GM21390 (cell line): ENCODE data around the gene ARFGEF2.
"Not testable (repeated sequence)": the region's sequence is repeated elsewhere in the genome, so short reads cannot be mapped to it uniquely, and the experiment has no call there.

Experiments used
- ATAC-seq: cut with Tn5 transposase; IDR thresholded peaks from one replicate; pipeline ENCODE4 v1.9.1; 2021; ENCODE audit not compliant: unreplicated experiment

The ARFGEF2 gene

GRCh38 chr20:48921168-48921882, at the start of gene ARFGEF2:
ARFGEF2 (plus strand) TSS chr20:48921711; CDS start chr20:48921890, 179 bp downstream.
- peak; percentile 66 for ATAC-seq

GRCh38 chr20:48875233-48875913, 46.1 kb upstream of the ARFGEF2 start:
- ATAC-seq = no peak

GRCh38 chr20:48875914-48876240, 45.6 kb upstream of the ARFGEF2 start:
- ATAC-seq = no peak

- no peak for ATAC-seq
Observed at GRCh38 chr20:48877304-48877703, 44.2 kb upstream of the ARFGEF2 start.

- ATAC-seq = no peak
Observed at GRCh38 chr20:48878534-48879248, 42.8 kb upstream of the ARFGEF2 start.

- ATAC-seq = no peak
Observed at GRCh38 chr20:48879612-48880245, 41.8 kb upstream of the ARFGEF2 start.

GRCh38 chr20:48880331-48880730, 41.2 kb upstream of the ARFGEF2 start:
- no peak for ATAC-seq

GRCh38 chr20:48880981-48881657, 40.4 kb upstream of the ARFGEF2 start:
- no peak for ATAC-seq

GRCh38 chr20:48885237-48885636, 36.3 kb upstream of the ARFGEF2 start:
- no peak for ATAC-seq

- ATAC-seq = no peak
Observed at GRCh38 chr20:48886194-48886593, 35.3 kb upstream of the ARFGEF2 start.

GRCh38 chr20:48886811-48887210, 34.7 kb upstream of the ARFGEF2 start:
- ATAC-seq = no peak

- ATAC-seq = not testable (repeated sequence)
Observed at GRCh38 chr20:48888517-48888916, 33.0 kb upstream of the ARFGEF2 start.

GRCh38 chr20:48889140-48889790, 32.2 kb upstream of the ARFGEF2 start:
- no peak for ATAC-seq

GRCh38 chr20:48891235-48892048, 30.1 kb upstream of the ARFGEF2 start:
- ATAC-seq = no peak

- ATAC-seq = no peak
Observed at GRCh38 chr20:48892049-48892470, 29.5 kb upstream of the ARFGEF2 start.

- ATAC-seq = no peak
Observed at GRCh38 chr20:48892891-48893290, 28.6 kb upstream of the ARFGEF2 start.

- no peak for ATAC-seq
Observed at GRCh38 chr20:48893374-48893773, 28.1 kb upstream of the ARFGEF2 start.

- ATAC-seq = no peak
Observed at GRCh38 chr20:48897305-48898010, 24.1 kb upstream of the ARFGEF2 start.

GRCh38 chr20:48898210-48898609, 23.3 kb upstream of the ARFGEF2 start:
- no peak for ATAC-seq
